SU-DHL-6 (cell line): ENCODE results near the gene PDS5A.
"Not testable (repeated sequence)": the region's sequence is repeated elsewhere in the genome, so short reads cannot be mapped to it uniquely, and the experiment has no call there.

ENCODE experiments used
- H2AFZ ChIP-seq: fragments of 200-600 bp; sonication (generic); 2 replicates; pipeline ENCODE4 v1.6.1; 2014; ENCODE audit warnings: low read depth, mild to moderate bottlenecking, moderate library complexity, mixed read lengths, antibody characterized with exemption, low read length; ENCODE audit not compliant: severe bottlenecking
- H3F3A ChIP-seq: fragments of 200-600 bp; shearing (Covaris generic); 2 replicates; pipeline ENCODE4 v1.6.0; 2016; ENCODE audit warnings: antibody characterized with exemption, mild to moderate bottlenecking; ENCODE audit not compliant: insufficient read depth
- H3K27ac ChIP-seq: fragments of 200-600 bp; sonication (generic); 2 replicates; pipeline ENCODE4 v1.5.1; 2016; ENCODE audit warnings: low read depth, mild to moderate bottlenecking, low read length, moderate library complexity, mixed read lengths
- H3K27me3 ChIP-seq: fragments of 200-600 bp; sonication (generic), shearing (Covaris generic); 2 replicates; pipeline ENCODE4 v1.6.0; 2014; ENCODE audit warnings: mild to moderate bottlenecking, low read length
- H3K36me3 ChIP-seq: fragments of 200-600 bp; sonication (generic); 2 replicates; pipeline ENCODE4 v1.6.1; 2014; ENCODE audit warnings: mild to moderate bottlenecking, low read length, mixed read lengths
- H3K4me2 ChIP-seq: fragments of 300-600, 200-600 bp; shearing (Covaris generic), sonication (generic); 2 replicates; pipeline ENCODE4 v1.6.0; 2014; ENCODE audit warnings: low read length, low read depth, mild to moderate bottlenecking; ENCODE audit not compliant: poor library complexity, severe bottlenecking
- H3K4me3 ChIP-seq: fragments of 200-600 bp; sonication (generic); 2 replicates; pipeline ENCODE4 v1.5.1; 2014; ENCODE audit warnings: antibody characterized with exemption, low read length, mild to moderate bottlenecking, mixed read lengths; ENCODE audit not compliant: insufficient read depth, poor library complexity, severe bottlenecking
- H3K79me2 ChIP-seq: fragments of 200-600 bp; sonication (generic); 2 replicates; pipeline ENCODE4 v1.6.1; 2014; ENCODE audit warnings: mild to moderate bottlenecking, low read length, moderate library complexity; ENCODE audit not compliant: insufficient read depth
- H3K9ac ChIP-seq: fragments of 200-600 bp; sonication (generic); 2 replicates; pipeline ENCODE4 v1.7.0; 2014; ENCODE audit warnings: mild to moderate bottlenecking, low read length
- H3K9me2 ChIP-seq: fragments of 200-600 bp; sonication (generic); replicated peaks from 2 replicates; pipeline ENCODE4 v1.6.1; 2014; ENCODE audit warnings: low read length; ENCODE audit not compliant: insufficient read depth
- H3K9me3 ChIP-seq: fragments of 200-600 bp; sonication (generic); 2 replicates; pipeline ENCODE4 v1.6.1; 2014; ENCODE audit warnings: low read length, mixed read lengths; ENCODE audit not compliant: insufficient read depth
- H4K20me1 ChIP-seq: fragments of 200-600 bp; sonication (generic); 2 replicates; pipeline ENCODE4 v1.6.1; 2014; ENCODE audit warnings: low read depth, mild to moderate bottlenecking, antibody characterized with exemption, low read length, moderate library complexity, mixed read lengths
- CTCF ChIP-seq: fragments of 200-600 bp; sonication (generic); IDR thresholded peaks from one replicate; pipeline ENCODE4 v1.5.1; 2017; ENCODE audit warnings: antibody characterized with exemption, mild to moderate bottlenecking, low read length, moderate library complexity; ENCODE audit not compliant: insufficient read depth, poor library complexity, severe bottlenecking
- EZH2phosphoT487 ChIP-seq: fragments of 200-600 bp; sonication (generic), shearing (Covaris generic); conservative IDR thresholded peaks from 2 replicates; pipeline ENCODE4 v1.6.1; 2018; ENCODE audit warnings: mild to moderate bottlenecking, antibody characterized with exemption, low read length, moderate library complexity, mixed read lengths

The PDS5A gene, protein sequence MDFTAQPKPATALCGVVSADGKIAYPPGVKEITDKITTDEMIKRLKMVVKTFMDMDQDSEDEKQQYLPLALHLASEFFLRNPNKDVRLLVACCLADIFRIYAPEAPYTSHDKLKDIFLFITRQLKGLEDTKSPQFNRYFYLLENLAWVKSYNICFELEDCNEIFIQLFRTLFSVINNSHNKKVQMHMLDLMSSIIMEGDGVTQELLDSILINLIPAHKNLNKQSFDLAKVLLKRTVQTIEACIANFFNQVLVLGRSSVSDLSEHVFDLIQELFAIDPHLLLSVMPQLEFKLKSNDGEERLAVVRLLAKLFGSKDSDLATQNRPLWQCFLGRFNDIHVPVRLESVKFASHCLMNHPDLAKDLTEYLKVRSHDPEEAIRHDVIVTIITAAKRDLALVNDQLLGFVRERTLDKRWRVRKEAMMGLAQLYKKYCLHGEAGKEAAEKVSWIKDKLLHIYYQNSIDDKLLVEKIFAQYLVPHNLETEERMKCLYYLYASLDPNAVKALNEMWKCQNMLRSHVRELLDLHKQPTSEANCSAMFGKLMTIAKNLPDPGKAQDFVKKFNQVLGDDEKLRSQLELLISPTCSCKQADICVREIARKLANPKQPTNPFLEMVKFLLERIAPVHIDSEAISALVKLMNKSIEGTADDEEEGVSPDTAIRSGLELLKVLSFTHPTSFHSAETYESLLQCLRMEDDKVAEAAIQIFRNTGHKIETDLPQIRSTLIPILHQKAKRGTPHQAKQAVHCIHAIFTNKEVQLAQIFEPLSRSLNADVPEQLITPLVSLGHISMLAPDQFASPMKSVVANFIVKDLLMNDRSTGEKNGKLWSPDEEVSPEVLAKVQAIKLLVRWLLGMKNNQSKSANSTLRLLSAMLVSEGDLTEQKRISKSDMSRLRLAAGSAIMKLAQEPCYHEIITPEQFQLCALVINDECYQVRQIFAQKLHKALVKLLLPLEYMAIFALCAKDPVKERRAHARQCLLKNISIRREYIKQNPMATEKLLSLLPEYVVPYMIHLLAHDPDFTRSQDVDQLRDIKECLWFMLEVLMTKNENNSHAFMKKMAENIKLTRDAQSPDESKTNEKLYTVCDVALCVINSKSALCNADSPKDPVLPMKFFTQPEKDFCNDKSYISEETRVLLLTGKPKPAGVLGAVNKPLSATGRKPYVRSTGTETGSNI (N-terminal part only)

DNA sequence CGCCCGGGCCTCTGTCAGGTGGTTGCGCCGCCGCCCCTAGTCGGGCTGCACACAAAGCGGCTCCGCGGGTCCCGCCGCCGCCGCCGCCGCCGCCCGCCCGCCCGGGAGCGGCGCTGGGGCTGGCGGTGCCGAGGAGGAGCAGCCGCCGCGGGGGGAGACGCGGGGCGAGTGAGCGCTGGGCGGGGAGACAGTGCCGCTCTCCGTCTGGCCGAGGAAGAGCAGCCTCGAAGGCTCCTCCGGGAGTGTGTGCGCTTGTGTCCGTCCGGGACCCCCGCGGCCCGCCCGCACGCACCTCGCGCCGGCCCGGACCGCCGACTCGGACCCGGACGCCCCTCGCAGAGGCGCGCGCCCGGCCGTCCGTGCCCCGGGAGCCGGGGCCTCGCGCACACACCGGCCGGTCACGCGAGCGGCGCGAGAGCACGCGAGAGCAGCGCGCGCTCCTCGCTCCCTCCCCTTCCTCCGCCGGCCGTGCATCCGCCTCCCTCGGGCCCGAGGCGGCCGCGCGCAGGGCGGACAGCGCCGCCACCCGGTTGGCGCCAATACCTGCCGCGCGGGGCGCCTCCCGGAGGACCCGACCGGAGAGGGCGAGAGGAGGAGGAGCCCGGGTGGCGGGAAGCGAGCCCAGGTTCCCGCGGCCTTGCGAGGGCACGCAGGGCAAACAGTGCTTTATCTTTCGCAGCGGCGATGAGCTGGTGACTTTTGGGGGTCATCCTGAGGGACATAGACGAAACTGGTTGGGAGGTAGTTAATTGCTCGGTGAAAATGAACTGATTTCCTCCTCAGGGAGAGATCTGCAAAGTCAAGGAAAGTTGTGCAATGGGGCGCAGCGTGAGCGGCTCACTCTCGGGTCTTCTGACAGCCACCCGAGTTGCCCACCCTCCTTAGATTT lies at the start of gene PDS5A:
PDS5A (minus strand) TSS at position 423 of the 889 bp plus-strand sequence. CDS start 1,334 bp downstream, outside the sequence.
- no peaks in the 10 kb centered on the region; the same call in 1 of the 2 replicates for H4K20me1 ChIP-seq
- H2AFZ ChIP-seq: peak within 1 kb of the TSS; percentile 84
- H3K9me3 ChIP-seq: no peaks in the 10 kb centered on the region
- peaks cover 9% of the 10 kb centered on the region; the same call in 1 of the 2 replicates for H3K36me3 ChIP-seq
- peak within 1 kb of the TSS; percentile 99 for H3K9ac ChIP-seq
- peak within 1 kb of the TSS; percentile 95 for H3K4me3 ChIP-seq
- peak within 1 kb of the TSS; percentile 79 for H3K27ac ChIP-seq
- peaks cover 46% of the 10 kb centered on the region for H3K79me2 ChIP-seq
- peak within 1 kb of the TSS; percentile 92 for H3K4me2 ChIP-seq
- peak; percentile 63 for TF ChIP-seq CTCF
- no peak for TF ChIP-seq EZH2phosphoT487
- H3F3A ChIP-seq: peaks cover 11% of the 10 kb centered on the region; the same call in 1 of the 2 replicates
- no peaks in the 10 kb centered on the region for H3K27me3 ChIP-seq
- no peaks in the 10 kb centered on the region for H3K9me2 ChIP-seq

DNA sequence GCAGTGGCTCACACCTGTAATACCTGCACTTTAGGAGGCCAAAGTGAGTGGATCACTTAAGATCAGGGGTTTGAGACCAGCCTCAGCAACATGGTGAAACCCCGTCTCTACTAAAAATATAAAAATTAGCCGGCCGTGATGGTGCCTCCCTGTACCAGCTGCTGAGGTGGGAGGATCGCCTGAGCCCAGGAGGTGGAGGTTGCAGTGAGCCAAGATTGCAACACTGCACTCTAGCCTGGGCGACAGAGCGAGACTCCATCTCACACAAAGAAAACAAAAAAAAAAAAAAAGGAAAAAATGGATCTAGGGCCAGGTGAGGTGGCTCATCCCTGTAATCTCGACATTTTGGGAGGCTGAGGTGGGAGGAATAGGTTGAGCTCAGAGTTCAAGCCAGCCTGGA lies 46.3 kb upstream of the PDS5A start:
- not testable (repeated sequence) for H3K9me3 ChIP-seq, H3K27ac ChIP-seq, H3K4me2 ChIP-seq, H2AFZ ChIP-seq, H4K20me1 ChIP-seq, H3K79me2 ChIP-seq, H3F3A ChIP-seq, H3K27me3 ChIP-seq, H3K9ac ChIP-seq, H3K4me3 ChIP-seq, H3K9me2 ChIP-seq, H3K36me3 ChIP-seq

DNA sequence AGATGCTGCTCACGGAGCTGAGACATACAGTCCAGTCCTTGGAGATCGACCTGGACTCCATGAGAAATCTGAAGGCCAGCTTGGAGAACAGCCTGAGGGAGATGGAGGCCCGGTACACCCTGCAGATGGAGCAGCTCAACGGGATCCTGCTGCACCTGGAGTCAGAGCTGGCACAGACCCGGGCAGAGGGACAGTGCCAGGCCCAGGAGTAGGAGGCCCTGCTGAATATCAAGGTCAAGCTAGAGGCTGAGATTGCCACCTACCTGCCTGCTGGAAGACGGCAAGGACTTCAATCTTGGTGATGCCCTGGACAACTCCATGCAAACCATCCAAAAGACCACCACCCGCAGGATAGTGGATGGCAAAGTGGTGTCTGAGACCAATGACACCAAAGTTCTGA lies 43.4 kb upstream of the PDS5A start:
- not testable (repeated sequence) for H4K20me1 ChIP-seq, H3K4me3 ChIP-seq, H3K27me3 ChIP-seq, H3K9me2 ChIP-seq, H3K36me3 ChIP-seq, H3K9ac ChIP-seq, H3K4me2 ChIP-seq, H2AFZ ChIP-seq, H3K9me3 ChIP-seq, H3K27ac ChIP-seq, H3K79me2 ChIP-seq, H3F3A ChIP-seq
